GM18507 (cell line): Measurements from ENCODE around the gene INO80.
"Not testable (repeated sequence)": the region's sequence is repeated elsewhere in the genome, so short reads cannot be mapped to it uniquely, and the experiment has no call there.

ENCODE experiments used
- DNase-seq: peaks from one replicate; pipeline ENCODE4 v3.0.0; 2011; ENCODE audit warnings: low read depth; ENCODE audit not compliant: insufficient read length; ENCODE audit errors: extremely low spot score
- FAIRE-seq: peaks from 2 replicates; lab custom pipeline; 2011; peaks lifted over from hg19 to GRCh38; lab: Jason Lieb, UNC

The INO80 gene

GRCh38 chr15:40978562-40978961 lies 137.5 kb downstream of the INO80 start:
- no peak for FAIRE-seq

DNA sequence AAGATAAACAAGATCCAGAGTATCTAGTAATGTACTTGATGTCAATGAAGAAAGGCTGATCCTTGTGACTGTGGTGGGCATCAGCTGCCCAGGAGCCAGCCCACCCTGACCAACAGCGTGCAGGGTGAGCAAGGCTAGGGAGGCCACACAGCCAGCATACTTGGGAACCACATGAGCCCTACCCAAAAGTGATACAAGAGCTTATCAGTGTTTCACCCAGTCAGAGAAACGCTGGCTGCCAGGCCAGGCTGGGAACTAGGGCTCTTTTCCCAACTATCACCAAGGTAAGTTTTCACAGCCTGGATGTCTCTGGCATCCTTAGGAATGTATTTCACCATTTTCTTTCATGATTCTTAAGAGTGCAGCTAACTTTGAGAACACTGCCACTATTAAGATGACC lies 137.9 kb downstream of the INO80 start:
- FAIRE-seq (no peak), DNase-seq (no peak)

More at GRCh38 chr15:40978562-40978961, 137.5 kb downstream of the INO80 start:
- DNase-seq = no peak

DNA sequence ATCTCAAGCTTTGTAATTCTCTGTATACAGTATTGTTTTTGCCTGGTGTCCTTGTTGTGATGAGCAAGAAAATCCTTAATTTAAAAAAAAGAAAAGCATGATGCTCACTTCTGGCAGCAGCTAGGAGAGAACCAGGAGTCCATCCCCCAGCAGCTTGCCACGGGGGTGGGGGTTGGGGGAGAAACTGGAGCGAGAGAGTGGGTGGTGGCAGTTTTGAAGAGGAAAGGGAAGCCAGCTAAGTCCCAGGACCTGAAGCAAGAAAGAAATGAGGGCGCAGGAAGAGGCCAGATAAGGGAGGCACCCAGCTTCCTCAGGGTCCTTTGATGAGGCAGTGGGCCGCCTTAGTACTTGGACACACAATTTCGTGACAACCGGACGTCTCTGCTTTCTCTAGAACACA lies 139.3 kb downstream of the INO80 start:
- DNase-seq = no peak
- FAIRE-seq = no peak

- FAIRE-seq (no peak), DNase-seq (no peak)
Measured at GRCh38 chr15:40974879-40975278, 141.2 kb downstream of the INO80 start.

DNA sequence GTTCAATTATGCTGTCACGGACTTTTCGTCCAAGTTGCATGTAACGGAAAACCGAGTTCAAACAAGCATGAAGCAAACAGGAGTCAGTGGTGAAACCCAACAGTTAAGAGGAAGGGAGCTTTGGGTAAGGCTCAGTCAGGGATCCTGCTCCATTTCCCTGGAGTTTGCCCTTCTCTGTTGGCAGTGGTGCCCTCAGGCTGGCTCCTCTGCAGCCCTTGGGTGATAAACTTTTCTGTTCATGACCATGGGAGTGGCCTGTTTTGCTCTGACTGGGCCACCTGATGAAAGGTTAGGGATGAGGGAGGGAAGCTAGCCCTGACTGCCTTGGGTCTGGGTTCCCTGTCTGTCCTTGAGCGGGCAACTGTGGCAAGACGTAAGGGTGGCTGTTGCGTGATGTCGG lies 146.7 kb downstream of the INO80 start:
- FAIRE-seq = no peak

DNA sequence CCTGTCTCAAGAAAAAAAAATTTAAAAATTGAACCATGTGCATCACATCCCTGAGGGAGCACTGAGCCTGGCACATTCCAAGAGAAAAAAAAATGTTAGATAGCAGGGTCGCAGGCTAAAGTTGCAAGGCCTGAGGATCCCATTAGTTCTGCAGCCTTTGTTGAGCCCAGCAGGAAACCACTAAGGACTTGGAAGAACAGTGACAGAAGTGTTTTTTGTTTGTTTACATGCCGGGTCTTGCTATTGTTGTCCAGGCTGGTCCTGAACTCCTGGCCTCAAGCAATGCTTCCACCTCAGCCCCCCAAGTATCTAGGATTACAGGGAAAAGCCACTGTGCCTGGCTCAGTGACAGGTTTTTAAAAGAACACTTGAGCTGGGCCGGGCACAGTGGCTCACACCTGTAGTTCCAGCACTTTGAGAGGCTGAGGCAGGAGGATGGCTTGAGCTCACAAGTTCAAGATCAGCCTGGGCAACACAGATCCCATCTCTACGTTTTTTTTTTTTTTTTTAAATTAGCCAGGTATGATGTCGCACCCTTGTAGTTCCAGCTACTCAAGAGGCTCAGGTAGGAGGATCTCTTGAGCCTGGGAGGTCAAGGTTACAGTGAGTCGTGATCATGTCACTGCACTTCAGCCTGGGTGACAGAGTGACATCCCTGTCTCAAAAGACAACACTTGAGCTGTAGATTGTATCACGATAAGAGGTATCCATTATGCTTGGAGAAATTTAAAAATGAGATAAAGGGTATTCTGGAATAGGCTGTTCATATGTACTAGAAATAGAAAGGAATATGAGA lies 147.6 kb downstream of the INO80 start:
- FAIRE-seq = no peak
- DNase-seq = no peak

More for the DNA sequence above, 146.7 kb downstream of the INO80 start:
- no peak for DNase-seq

DNA sequence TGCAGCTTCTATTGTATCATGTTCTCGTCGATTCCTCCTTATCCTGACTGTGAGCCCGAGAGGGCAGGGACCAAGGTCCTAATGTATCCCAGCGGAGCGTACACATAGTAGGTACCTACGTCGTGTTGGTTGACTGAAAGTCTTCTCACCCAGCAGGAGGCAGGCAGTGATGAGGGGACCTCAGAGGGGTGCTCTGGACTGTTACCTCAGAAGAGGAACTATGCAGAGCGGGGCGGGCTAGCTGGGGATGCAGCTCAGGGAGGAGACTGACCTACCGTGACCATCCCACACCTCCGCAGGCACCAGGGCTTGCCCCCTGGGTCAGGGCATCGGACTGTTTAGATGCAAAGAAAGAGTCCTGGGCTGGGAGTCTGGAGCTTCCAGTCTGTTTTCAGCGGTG lies 151.4 kb downstream of the INO80 start:
- no peak for FAIRE-seq

GRCh38 chr15:40964006-40964405 lies 152.1 kb downstream of the INO80 start:
- FAIRE-seq (no peak), DNase-seq (no peak)

More for the DNA sequence above, 151.4 kb downstream of the INO80 start:
- DNase-seq = no peak

DNA sequence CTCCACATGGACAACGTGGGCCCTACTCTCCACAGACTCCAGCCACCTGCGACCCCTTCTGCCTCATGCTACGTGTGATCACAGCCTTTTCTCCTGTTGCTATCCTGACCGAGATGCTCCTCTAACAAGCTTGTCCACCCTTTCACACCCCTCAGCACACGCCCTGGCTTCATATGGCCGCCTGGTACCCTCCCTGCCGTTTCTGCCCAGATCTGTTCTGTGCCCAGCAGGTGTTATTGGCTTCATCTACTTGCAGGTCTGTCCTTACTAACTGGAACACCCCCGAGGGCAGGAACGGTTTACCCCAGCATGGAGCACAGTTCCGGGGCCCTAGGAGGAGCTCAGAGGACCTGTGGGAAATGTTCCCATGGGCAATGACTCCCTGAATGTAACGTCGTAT lies 152.9 kb downstream of the INO80 start:
- FAIRE-seq = no peak
- DNase-seq = no peak

- DNase-seq, FAIRE-seq: not testable (repeated sequence)
Measured at GRCh38 chr15:40962317-40962716, 153.8 kb downstream of the INO80 start.

DNA sequence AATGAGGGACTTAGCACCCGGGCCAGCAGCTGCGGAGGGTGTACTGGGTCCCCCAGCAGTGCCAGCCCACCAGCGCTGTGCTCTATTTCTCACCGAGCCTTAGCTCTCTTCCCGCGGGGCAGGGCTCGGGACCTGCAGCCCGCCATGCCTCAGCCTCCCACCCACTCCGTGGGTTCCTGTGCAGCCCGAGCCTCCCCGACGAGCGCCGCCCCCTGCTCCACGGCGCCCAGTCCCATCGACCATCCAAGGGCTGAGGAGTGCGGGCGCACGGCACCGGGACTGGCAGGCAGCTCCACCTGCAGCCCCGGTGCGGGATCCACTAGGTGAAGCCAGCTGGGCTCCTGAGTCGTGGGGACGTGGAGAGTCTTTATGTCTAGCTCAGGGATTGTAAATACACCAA lies 154.3 kb downstream of the INO80 start:
- DNase-seq, FAIRE-seq: not testable (repeated sequence)

DNA sequence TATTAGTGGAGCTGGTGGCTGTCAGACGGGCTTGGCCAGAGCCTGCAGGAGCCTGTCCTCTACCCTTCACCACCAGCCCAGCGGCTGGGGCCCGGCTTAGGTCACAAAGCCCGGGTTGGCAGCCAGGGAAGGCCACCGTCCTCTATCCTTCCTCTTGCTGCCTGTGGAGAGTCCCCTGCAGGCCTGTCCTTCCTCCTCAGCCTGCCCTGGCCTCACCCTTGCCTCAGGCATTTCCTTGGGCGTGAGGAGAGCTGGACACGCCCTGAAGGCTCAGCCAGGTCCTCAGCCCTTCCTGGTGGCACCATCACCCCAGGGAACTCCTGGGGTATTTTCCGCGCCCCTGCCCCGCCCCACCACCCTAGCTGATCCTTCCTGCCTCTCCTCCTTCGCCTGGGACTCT lies 155.2 kb downstream of the INO80 start:
- DNase-seq = no peak
- FAIRE-seq = no peak

DNA sequence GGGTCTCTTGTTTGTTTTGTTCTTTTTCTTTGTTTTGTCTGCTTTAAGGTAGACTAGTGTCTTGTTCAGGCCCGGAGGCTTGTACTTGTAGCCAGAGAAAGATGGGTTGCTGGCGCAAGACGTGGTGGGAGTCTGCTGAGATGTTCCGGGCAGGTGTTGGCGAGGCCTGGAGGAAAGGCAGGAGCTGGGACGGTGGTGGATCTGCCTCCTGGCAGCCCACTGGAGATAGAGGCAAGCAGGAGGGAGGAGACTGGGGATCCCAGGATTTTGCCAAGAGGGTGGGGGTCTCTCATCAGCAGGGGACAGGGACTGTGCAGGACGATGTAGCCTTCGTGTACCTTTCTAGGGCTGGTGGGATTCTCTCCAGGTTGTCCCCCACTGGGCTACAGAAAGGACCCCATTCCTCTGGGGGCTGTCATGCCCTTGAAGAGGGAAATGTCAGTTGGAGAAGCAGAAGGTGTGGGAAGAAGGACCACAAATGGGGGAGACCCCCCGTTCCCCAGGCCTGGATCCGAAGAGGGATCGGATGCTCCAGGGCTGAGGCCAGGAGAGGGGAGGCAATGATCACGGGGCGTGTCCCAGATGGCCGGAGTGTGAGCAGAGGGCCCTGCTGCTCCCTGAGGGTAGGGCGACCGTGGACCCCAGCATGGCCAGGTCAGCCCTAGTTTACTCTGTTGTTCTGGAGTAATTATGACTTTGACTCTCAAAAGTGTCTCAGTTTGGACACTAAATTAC lies 155.8 kb downstream of the INO80 start:
- no peak for FAIRE-seq

GRCh38 chr15:40959331-40960141 lies 156.5 kb downstream of the INO80 start:
- FAIRE-seq (no peak), DNase-seq (no peak)

More for the DNA sequence above, 155.8 kb downstream of the INO80 start:
- no peak for DNase-seq

GRCh38 chr15:40958723-40959122 lies 157.4 kb downstream of the INO80 start:
- DNase-seq (no peak), FAIRE-seq (no peak)

GRCh38 chr15:40958146-40958545 lies 157.9 kb downstream of the INO80 start:
- no peak for FAIRE-seq

GRCh38 chr15:40957581-40958051 lies 158.5 kb downstream of the INO80 start:
- FAIRE-seq = no peak
- no peak for DNase-seq

More at GRCh38 chr15:40958146-40958545, 157.9 kb downstream of the INO80 start:
- DNase-seq = no peak

DNA sequence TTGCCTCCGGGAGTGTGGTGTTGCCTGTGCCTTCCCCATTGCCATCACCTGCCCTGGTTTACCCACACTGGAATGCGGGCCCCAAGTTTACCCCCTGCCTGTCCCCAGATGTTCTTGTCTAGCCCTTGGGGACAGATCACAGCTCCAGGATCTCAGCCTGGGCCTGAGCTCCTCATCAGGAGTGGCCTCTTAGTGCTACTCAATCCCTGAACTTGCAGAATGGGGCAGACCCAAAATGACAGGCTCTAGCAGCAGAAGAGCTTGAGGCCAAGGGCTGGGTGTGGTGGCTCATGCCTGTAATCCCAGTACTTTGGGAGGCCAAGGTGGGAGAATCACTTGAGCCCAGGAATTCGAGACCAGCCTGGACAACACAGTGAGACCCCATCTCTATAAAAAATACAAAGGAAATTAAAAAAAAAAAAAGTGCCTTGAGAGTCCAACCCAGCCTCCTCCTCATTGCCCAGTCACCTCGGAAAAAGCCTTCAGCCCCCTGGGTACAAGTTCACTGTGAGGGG lies 159.0 kb downstream of the INO80 start:
- no peak for FAIRE-seq
- DNase-seq = no peak

DNA sequence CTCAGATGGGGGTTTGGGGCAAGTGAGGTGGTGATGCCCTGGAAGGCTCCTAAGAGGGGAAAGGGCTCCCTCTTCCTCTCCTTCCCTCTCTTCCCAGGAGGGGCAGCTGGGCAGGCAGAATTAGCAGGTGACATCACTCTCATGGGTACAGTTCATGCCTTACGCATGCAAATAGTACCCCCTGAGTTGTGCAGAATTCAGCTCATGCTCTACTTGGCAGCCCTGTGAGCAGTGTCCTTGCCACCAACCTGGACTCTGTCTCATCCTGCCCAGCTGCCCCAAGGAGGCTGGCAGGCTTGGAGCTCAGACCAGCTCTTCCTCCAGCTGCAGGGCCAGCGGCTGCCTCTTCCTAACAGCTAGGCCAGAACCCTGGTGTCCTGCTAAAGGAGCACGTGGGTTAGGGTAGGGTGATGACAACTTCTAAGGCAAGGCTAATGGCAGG lies 159.5 kb downstream of the INO80 start:
- no peak for DNase-seq
- FAIRE-seq = no peak
